ENCODE data around the gene GPR132.

GPR132 gene

GRCh38 chr14:105015905-105016304, 49.3 kb downstream of the GPR132 start:
- DNase-seq: no peak

DNA sequence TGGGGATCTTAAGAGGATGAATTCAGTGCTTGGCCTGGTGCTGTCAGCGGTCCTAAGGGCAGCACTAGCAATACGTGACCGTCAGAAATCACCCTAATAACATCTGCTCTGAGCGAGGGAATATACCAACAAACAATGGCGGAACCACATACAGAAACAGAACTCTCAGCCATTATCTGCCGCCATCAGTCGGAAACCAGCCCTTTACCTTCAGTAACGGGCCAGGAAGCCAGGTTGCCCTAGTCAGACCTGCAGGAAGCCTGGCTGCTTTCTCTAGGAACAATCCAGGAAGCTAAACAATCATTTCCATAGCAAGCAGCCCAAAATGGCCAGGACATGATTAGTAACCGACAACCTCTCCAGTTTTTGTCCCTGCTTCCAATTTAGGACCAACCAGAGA, 50.0 kb downstream of the GPR132 start:
- DNase-seq: no peak

GRCh38 chr14:105014631-105015030, 50.6 kb downstream of the GPR132 start:
- DNase-seq: no peak

GRCh38 chr14:105014032-105014431, 51.2 kb downstream of the GPR132 start:
- no peak for DNase-seq

GRCh38 chr14:105013150-105013785, 52.0 kb downstream of the GPR132 start:
- no peak for DNase-seq

- no peak for DNase-seq
These were observed 52.9 kb downstream of the GPR132 start for GRCh38 chr14:105012171-105012985.

- DNase-seq: no peak
These were observed 53.8 kb downstream of the GPR132 start for GRCh38 chr14:105011312-105011990.

DNA sequence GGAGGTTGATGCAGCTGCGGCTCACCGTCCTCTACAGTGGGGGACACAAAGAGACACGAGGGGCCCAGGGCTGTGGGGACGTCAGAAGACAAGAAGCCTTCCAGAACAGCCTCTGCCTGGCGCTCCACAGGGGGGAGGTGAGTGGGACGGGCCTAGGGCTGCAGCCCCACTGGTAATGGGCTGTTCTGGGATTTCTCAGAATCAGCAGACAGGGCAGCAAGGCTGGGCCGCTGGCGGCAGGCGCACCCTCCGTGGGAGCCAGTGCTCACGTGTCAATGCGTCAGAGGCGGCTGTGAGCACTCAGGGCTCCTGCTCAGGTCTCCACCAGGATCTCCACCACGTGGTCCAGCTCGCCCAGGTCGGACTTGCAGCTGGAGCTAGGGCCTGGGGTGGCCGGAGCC, 54.3 kb downstream of the GPR132 start:
- no peak for DNase-seq

GRCh38 chr14:105010106-105010505, 55.1 kb downstream of the GPR132 start:
- DNase-seq: no peak

DNA sequence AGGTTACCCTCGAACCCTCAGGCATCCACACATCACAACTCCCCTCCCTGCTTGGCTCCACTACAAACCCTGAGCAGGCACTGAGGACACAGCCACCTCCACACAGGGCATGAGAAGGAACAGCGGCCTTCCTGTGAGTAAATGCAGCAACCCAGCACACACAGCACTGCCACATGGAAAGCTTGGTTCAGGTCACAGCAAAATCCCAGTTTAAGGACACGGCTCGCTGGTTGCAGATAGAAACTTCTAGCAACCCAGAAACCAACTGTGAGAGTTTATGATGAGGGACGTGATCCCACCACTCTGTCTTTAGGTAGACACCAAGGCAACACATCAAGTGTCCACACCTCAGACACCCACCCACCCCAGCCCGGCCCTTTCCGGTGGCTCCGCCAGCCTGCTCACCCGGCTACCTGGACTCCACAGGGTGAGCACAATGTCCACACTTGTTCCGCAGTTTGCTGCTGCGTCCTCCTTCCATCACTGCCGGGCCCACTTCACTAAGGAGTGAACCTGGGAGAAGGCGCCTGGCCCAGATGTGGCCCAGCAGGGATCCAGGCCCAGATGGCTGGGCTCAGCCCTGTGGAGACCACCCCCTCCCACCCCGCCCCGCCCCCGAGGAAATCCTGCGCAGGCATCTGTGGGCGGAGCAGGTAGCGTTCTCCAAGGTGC, 57.5 kb downstream of the GPR132 start:
- no peak for DNase-seq

DNA sequence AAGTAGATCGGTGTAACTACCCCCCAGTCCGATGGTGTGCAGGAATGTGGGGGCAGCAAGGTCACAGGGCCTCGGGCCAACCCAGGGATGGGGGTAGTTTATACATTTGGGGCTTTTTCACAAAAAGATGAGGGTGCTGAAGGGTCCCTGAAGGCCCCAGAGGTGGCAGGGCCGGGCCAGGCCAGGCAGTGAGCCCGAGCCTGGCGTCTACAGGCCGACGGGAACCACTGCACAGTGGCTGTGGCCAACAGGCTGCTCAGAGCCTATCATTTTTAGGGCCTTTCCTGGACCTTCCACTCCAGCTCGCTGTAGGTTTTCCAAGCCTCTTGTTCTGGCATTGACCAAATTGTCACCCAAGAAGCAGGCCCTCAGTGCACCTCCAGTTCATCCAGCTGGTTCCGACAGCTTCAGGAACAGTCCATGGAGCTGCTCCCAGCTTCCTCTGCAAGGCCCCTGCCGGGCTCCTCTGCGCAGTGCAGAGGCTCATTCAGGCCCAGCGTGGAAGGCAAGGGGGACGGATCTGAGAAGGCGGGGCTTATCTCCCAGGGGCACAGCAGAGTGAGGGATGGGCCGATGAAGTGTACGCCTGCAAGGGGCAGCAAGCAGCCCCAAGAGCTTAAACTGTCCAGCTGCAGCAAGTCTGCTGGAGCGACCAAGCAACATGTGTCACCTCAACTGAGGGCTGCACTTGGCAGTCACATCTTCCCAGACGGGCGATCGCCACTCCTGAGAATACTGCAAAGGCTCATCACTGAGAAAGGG, 58.2 kb downstream of the GPR132 start:
- no peak for DNase-seq

- no peak for DNase-seq
These were observed 59.0 kb downstream of the GPR132 start for GRCh38 chr14:105005929-105006830.

DNA sequence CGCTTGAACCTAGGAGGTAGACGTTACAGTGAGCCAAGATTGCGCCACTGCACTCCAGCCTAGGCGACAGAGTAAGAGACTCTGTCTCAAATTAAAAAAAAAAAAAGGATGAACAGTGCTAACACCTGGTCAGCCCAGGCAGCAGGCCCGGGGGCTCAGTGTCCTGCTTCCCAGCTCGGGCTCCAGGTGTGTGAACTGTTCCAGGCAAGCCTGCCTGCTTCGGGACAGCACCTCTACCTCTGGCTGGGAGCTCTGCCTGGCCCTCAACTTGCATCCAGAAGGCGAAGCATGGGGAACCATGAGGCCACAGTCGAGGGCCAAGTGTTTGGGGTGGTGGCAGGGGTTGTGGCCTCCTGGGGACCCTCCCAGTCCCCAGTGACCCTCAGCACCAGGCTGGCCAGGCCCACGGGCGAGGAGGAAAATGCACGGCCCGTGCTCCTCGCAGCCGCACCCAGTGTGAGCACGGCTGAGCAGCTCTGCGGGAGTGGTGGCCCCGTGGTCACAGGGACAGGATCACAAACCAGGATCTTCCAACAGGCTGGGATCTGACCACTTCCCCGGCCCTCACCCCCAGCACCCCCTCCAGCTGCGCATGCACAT, 59.8 kb downstream of the GPR132 start:
- DNase-seq: no peak
